IMR-90 (cell line): ENCODE results near the gene NOL12. TPM values are rescaled to one million over a fixed set of nuclear protein-coding genes. Genes with fewer than 3 reads are reported as not detected.
A peak's percentile ranks its signal among the peaks of the same experiment; 100 is the strongest.

Experiments
- ATAC-seq: fragments of 200-7000 bp; cut with Tn5 transposase; 2 replicates; pipeline ENCODE4 v1.9.1; 2020; ENCODE audit warnings: low read depth, mild to moderate bottlenecking, moderate library complexity
- BruUV-seq: library from RNA; stranded (reverse); fragments of 400-500 nt; replicated peaks from 2 replicates; lab custom pipeline; 2021; lab: Mats Ljungman, UMichigan
- CTCF ChIA-PET: fragments of 300-600 bp; formaldehyde crosslinking; extraction: SDS; loops from one replicate; lab custom pipeline; 2021; ENCODE audit warnings: antibody characterized with exemption; lab: Yijun Ruan, JAX
- POLR2A ChIA-PET: fragments of 300-600 bp; sonication (Branson Sonifier 250); formaldehyde crosslinking; loops from one replicate; lab custom pipeline; 2022; ENCODE audit warnings: antibody characterized with exemption; ENCODE audit not compliant: unreplicated experiment; lab: Charles Lee
- DNase-seq: peaks from one replicate; pipeline ENCODE4 v3.0.0; 2013
- H2AFZ ChIP-seq: replicated peaks from 2 replicates; pipeline ENCODE3; 2013; ENCODE audit warnings: low read length, mild to moderate bottlenecking; ENCODE audit not compliant: poor library complexity
- H2AK5ac ChIP-seq: 2 replicates; pipeline ENCODE4 v1.6.1; 2013; ENCODE audit warnings: low read depth, low read length, inconsistent platforms
- H2AK9ac ChIP-seq: replicated peaks from 2 replicates; pipeline ENCODE3; 2013; ENCODE audit warnings: mild to moderate bottlenecking, low read depth, low read length, moderate library complexity; ENCODE audit not compliant: poor library complexity
- H2BK120ac ChIP-seq: 2 replicates; pipeline ENCODE4 v1.6.1; 2013; ENCODE audit warnings: low read depth, low read length, inconsistent platforms
- H2BK15ac ChIP-seq: 3 replicates; pipeline ENCODE4 v1.6.1; 2013; ENCODE audit warnings: low read depth, low read length, inconsistent platforms
- H2BK20ac ChIP-seq: 2 replicates; pipeline ENCODE4 v1.6.1; 2013; ENCODE audit warnings: low read depth, mild to moderate bottlenecking, inconsistent platforms, low read length, moderate library complexity
- H2BK5ac ChIP-seq: 2 replicates; pipeline ENCODE4 v1.6.1; 2013; ENCODE audit warnings: mild to moderate bottlenecking, low read depth, low read length, inconsistent platforms; ENCODE audit not compliant: poor library complexity, severe bottlenecking
- H3K14ac ChIP-seq: replicated peaks from 2 replicates; pipeline ENCODE4 v1.6.1; 2013; ENCODE audit warnings: low read depth, low read length, inconsistent platforms
- H3K18ac ChIP-seq: 2 replicates; pipeline ENCODE4 v1.6.1; 2013; ENCODE audit warnings: low read depth, low read length, control low read depth
- H3K23ac ChIP-seq: 2 replicates; pipeline ENCODE4 v1.6.1; 2013; ENCODE audit warnings: low read depth, low read length, inconsistent platforms
- H3K27ac ChIP-seq: 2 replicates; pipeline ENCODE4 v1.5.1; 2013; ENCODE audit warnings: mild to moderate bottlenecking, control low read depth, low read length; ENCODE audit not compliant: insufficient read depth
- H3K27me3 ChIP-seq: 2 replicates; pipeline ENCODE4 v1.6.1; 2013; ENCODE audit warnings: low read length; ENCODE audit not compliant: control insufficient read depth, insufficient read depth
- H3K36me3 ChIP-seq: 2 replicates; pipeline ENCODE4 v1.6.1; 2013; ENCODE audit warnings: low read length, mixed read lengths; ENCODE audit not compliant: control insufficient read depth, insufficient read depth
- H3K4ac ChIP-seq: 2 replicates; pipeline ENCODE4 v1.6.1; 2013; ENCODE audit warnings: low read depth, low read length, inconsistent platforms
- H3K4me1 ChIP-seq: 2 replicates; pipeline ENCODE4 v1.6.1; 2013; ENCODE audit warnings: low read length, mixed read lengths; ENCODE audit not compliant: control insufficient read depth, insufficient read depth
- H3K4me2 ChIP-seq: 2 replicates; pipeline ENCODE4 v1.6.1; 2013; ENCODE audit warnings: low read depth, mild to moderate bottlenecking, control low read depth, low read length, moderate library complexity
- H3K4me3 ChIP-seq: 2 replicates; pipeline ENCODE4 v1.5.1; 2013; ENCODE audit warnings: low read depth, mild to moderate bottlenecking, control low read depth, low read length, moderate library complexity; ENCODE audit not compliant: insufficient read depth
- H3K56ac ChIP-seq: 2 replicates; pipeline ENCODE4 v1.6.1; 2013; ENCODE audit warnings: low read length, inconsistent platforms; ENCODE audit not compliant: insufficient read depth; ENCODE audit errors: extremely low read depth
- H3K79me1 ChIP-seq, 2 experiments: 2 replicates each; pipeline ENCODE4 v1.6.1; 2013; ENCODE audit warnings: low read length in 2 of 2, inconsistent platforms in 1 of 2, low read depth in 1 of 2
- H3K9ac ChIP-seq: 2 replicates; pipeline ENCODE4 v1.6.1; 2013; ENCODE audit warnings: low read depth, low read length, control low read depth
- H3K9me1 ChIP-seq: 2 replicates; pipeline ENCODE4 v1.6.1; 2013; ENCODE audit warnings: low read length, inconsistent platforms; ENCODE audit not compliant: insufficient read depth
- H3K9me3 ChIP-seq: 2 replicates; pipeline ENCODE4 v1.6.1; 2013; ENCODE audit warnings: low read length; ENCODE audit not compliant: control insufficient read depth, insufficient read depth
- H4K20me1 ChIP-seq: 2 replicates; pipeline ENCODE4 v1.6.1; 2013; ENCODE audit warnings: low read length, inconsistent platforms; ENCODE audit not compliant: insufficient read depth
- H4K5ac ChIP-seq: 2 replicates; pipeline ENCODE4 v1.6.1; 2013; ENCODE audit warnings: mild to moderate bottlenecking, low read depth, low read length, control low read depth
- H4K8ac ChIP-seq, 2 experiments: 2 replicates each; pipeline ENCODE4 v1.6.1; 2013; ENCODE audit warnings: low read depth in 2 of 2, low read length in 2 of 2, control low read depth in 1 of 2, inconsistent platforms in 1 of 2
- H4K91ac ChIP-seq: 2 replicates; pipeline ENCODE4 v1.6.1; 2013; ENCODE audit warnings: low read depth, low read length, inconsistent platforms; ENCODE audit not compliant: insufficient read depth
- CEBPB ChIP-seq: IDR thresholded peaks from 2 replicates; pipeline ENCODE4 v1.6.1; 2012; ENCODE audit warnings: low read depth, low read length, improper control_type of control experiment
- MAFK ChIP-seq: IDR thresholded peaks from 2 replicates; pipeline ENCODE4 v1.6.1; 2012; ENCODE audit warnings: low read depth, low read length, improper control_type of control experiment
- WGBS, 2 experiments: methylation state at CpG; one replicate each; pipeline versions ENCODE4 v1.1.5 to v1.1.7; 2013; ENCODE audit warnings: missing lambda C conversion rate in 2 of 2; ENCODE audit not compliant: insufficient read length in 1 of 2; ENCODE audit errors: extremely low coverage in 2 of 2; 5-methylcytosine and 5-hydroxymethylcytosine counted together
- dilution Hi-C: fragments of 300-500 bp; cut with HindIII; formaldehyde crosslinking; loops from one replicate; pipeline ENCODE4 v1.14.3; 2018; ENCODE audit warnings: low sequenced_read_pairs; ENCODE audit not compliant: unreplicated experiment
- in situ Hi-C: fragments of 300-500 bp; cut with MboI; formaldehyde crosslinking; loops from 3 replicates; pipeline ENCODE4 v1.14.3; 2019; ENCODE audit warnings: low sequenced_read_pairs, inconsistent platforms, mixed read lengths
- intact Hi-C: fragments of 100-400 bp; cut with micrococcal nuclease; formaldehyde crosslinking; loops from 2 replicates; pipeline ENCODE4 v1.10.0; 2022
- polyA plus RNA-seq, 3 experiments: library from polyadenylated mRNA; depleted of rRNA; stranded (reverse); fragments of >200 nt; gene quantifications; 2 replicates each; pipeline ENCODE4 v1.2.3, GENCODE V29; 2012; ENCODE audit warnings: low replicate concordance in 1 of 3
- total RNA-seq: library from RNA; depleted of rRNA; stranded (reverse); fragments of >200 nt; gene quantifications from 2 replicates; pipeline ENCODE4 v1.2.3, GENCODE V29; 2012

Gene NOL12
- total and polyA plus RNA-seq, 2 of the 4 experiments (the other 2 are of a cell fraction), result 16.0 to 25.6 TPM

- Histone ChIP-seq H2BK15ac (peak overlapping the region; percentile 4; the same call in 1 of the 3 replicates), H3K14ac (peak overlapping the region; percentile 83), H3K4me1 (peaks cover 25% of the 10 kb centered on the region), H3K36me3 (peaks cover 25% of the 10 kb centered on the region), H3K9me1 (no peaks in the 10 kb centered on the region), H3K79me1 (peaks cover 0 to 69% of the 10 kb centered on the region in 2 experiments; a peak in 3 of 4 replicates), H4K8ac (peak overlapping the region in 1 of 2 experiments; percentile 40; a peak in 2 of 4 replicates), H3K4ac (peak overlapping the region; percentile 79), H2BK5ac (peak overlapping the region; percentile 28), H4K91ac (peak overlapping the region; percentile 63), H3K4me3 (peak overlapping the region; percentile 95), H4K20me1 (peaks cover 9% of the 10 kb centered on the region), H2AK5ac (peak overlapping the region; percentile 42), H2BK20ac (no peak overlapping the region), H3K4me2 (peak overlapping the region; percentile 99), H4K5ac (peak overlapping the region; percentile 45; the same call in 1 of the 2 replicates), H2AFZ (peak overlapping the region; percentile 60), H3K27me3 (no peaks in the 10 kb centered on the region), H2BK120ac (0 out of 2 replicates have a peak overlapping the region, but pooled peaks have one; percentile 38), H3K9ac (peak overlapping the region; percentile 87), H3K27ac (peak overlapping the region; percentile 14), H3K23ac (peak overlapping the region; percentile 95; the same call in 1 of the 2 replicates), H2AK9ac (peak overlapping the region; percentile 74), H3K9me3 (no peaks in the 10 kb centered on the region), H3K56ac (no peak overlapping the region), H3K18ac (peak overlapping the region; percentile 4; the same call in 1 of the 2 replicates)
- dilution Hi-C loops, result no loop called here
- ChIA-PET CTCF (no interaction called here), POLR2A (interaction anchor here (1.4 kb wide), 1 partner anchor 40 kb away, joined by 15 read pairs; no protein-coding TSS in a partner anchor)
- intact Hi-C loops, result loop anchor here (5.0 kb wide), 1 partner anchor 96 kb away; no protein-coding TSS in a partner anchor
- ATAC-seq, result no peak
- BruUV-seq, result no TSS peak
- TF ChIP-seq CEBPB, result peak; percentile 39; the same call in 1 of the 2 replicates
- no peak for TF ChIP-seq MAFK
- no peak for DNase-seq
- in situ Hi-C loops, result loop anchor here (5.0 kb wide), 1 partner anchor 151 kb away; no protein-coding TSS in a partner anchor
- no CpG with 5 or more reads among the region's 24 CpGs for WGBS, 2 experiments
These were observed 45.3 kb upstream of the NOL12 start for GRCh38 chr22:37640591-37641560.
